Gastroesophageal sphincter (tissue), 4 donors: ENCODE measurements around the gene ATAD3B. TPM values are rescaled to one million over a fixed set of nuclear protein-coding genes. Genes with fewer than 3 reads are reported as not detected.
"Not testable (repeated sequence)": the region's sequence is repeated elsewhere in the genome, so short reads cannot be mapped to it uniquely, and the experiment has no call there.

Source experiments
- ATAC-seq: fragments of 150-250 bp; one replicate; pipeline ENCODE4 v1.9.1; 2016; ENCODE audit warnings: mild to moderate bottlenecking, moderate library complexity
- H3K27ac ChIP-seq, 4 donors: fragments of 200-600 bp; sonication (generic) in 3 of 4; 1 replicate in 3 of 4; 2 replicates in 1 of 4; pipeline ENCODE4 v1.5.1; 2016 to 2019
- H3K27me3 ChIP-seq: fragments of 200-600 bp; sonication (generic); one replicate; pipeline ENCODE4 v1.5.1; 2019
- H3K36me3 ChIP-seq, 2 donors: fragments of 200-600 bp; sonication (generic); one replicate each; pipeline ENCODE4 v1.5.1; 2019; ENCODE audit warnings: control low read depth in 1 of 2
- H3K4me1 ChIP-seq, 3 donors: fragments of 200-600 bp; sonication (generic); 1 replicate in 2 of 3; 2 replicates in 1 of 3; pipeline ENCODE4 v1.5.1; 2016 to 2019; ENCODE audit warnings: control low read depth in 2 of 3
- H3K4me3 ChIP-seq, 2 donors: fragments of 200-600 bp; sonication (generic); one replicate each; pipeline ENCODE4 v1.5.1; 2019; ENCODE audit warnings: mild to moderate bottlenecking in 1 of 2, moderate library complexity in 1 of 2
- H3K9me3 ChIP-seq, 3 donors: fragments of 200-600 bp; sonication (generic); one replicate each; pipeline ENCODE4 v1.5.1; 2017 to 2019; ENCODE audit warnings: control low read depth in 2 of 3
- EP300 ChIP-seq: sonication (generic); formaldehyde crosslinking; IDR thresholded peaks from one replicate; pipeline ENCODE4 v1.6.1; 2017; ENCODE audit warnings: antibody characterized with exemption, mild to moderate bottlenecking
- POLR2A ChIP-seq, 2 donors: fragments of 450-650 bp; IDR thresholded peaks; one replicate each; pipeline ENCODE4 v1.6.1; 2017; ENCODE audit warnings: antibody characterized with exemption in 2 of 2, mild to moderate bottlenecking in 2 of 2, moderate library complexity in 1 of 2
- POLR2AphosphoS5 ChIP-seq: sonication (generic); formaldehyde crosslinking; IDR thresholded peaks from one replicate; pipeline ENCODE4 v1.6.1; 2017; ENCODE audit warnings: antibody characterized with exemption
- WGBS, 2 donors: methylation state at CpG; one replicate each; pipeline ENCODE4 v1.1.5; 2018; ENCODE audit warnings: low coverage in 1 of 2; 5-methylcytosine and 5-hydroxymethylcytosine counted together
- total RNA-seq, 4 donors: library from RNA; depleted of rRNA; stranded (reverse); fragments of >200 nt; gene quantifications; one replicate each; pipeline ENCODE4 v1.1.0, GENCODE V29; 2016
- TF ChIP-seq, protein P1 (sequence below), 4 experiments: fragments of 200-600 bp in 2 of 4; fragments of 450-650 bp in 2 of 4; sonication (generic) in 1 of 4; IDR thresholded peaks; one replicate each; pipeline ENCODE4 v1.5.1; 2017 to 2019; ENCODE audit warnings: antibody characterized with exemption in 4 of 4, mild to moderate bottlenecking in 2 of 4, moderate library complexity in 2 of 4

Gene ATAD3B
- total RNA-seq, 4 donors from 2014 or later = 4.1 to 17.9 (median 12.1) TPM

GRCh38 chr1:1528301-1529267 is 57.0 kb downstream of the ATAD3B start:
- no peaks in the 10 kb centered on the region for H3K27me3 ChIP-seq
- no peak overlapping the region for H3K27ac ChIP-seq
- no peak overlapping the region for H3K4me3 ChIP-seq
- ATAC-seq = no peak
- WGBS, 2 donors = no CpG with 5 or more reads among the region's 37 CpGs
- peaks cover 0 to 10% (median 0%) of the 10 kb centered on the region in 3 donors for H3K9me3 ChIP-seq
- peaks cover 0 to 7% (median 0%) of the 10 kb centered on the region in 3 donors for H3K4me1 ChIP-seq
- H3K36me3 ChIP-seq = peaks cover 0 to 70% of the 10 kb centered on the region in 2 donors
- TF ChIP-seq, protein P1, sequence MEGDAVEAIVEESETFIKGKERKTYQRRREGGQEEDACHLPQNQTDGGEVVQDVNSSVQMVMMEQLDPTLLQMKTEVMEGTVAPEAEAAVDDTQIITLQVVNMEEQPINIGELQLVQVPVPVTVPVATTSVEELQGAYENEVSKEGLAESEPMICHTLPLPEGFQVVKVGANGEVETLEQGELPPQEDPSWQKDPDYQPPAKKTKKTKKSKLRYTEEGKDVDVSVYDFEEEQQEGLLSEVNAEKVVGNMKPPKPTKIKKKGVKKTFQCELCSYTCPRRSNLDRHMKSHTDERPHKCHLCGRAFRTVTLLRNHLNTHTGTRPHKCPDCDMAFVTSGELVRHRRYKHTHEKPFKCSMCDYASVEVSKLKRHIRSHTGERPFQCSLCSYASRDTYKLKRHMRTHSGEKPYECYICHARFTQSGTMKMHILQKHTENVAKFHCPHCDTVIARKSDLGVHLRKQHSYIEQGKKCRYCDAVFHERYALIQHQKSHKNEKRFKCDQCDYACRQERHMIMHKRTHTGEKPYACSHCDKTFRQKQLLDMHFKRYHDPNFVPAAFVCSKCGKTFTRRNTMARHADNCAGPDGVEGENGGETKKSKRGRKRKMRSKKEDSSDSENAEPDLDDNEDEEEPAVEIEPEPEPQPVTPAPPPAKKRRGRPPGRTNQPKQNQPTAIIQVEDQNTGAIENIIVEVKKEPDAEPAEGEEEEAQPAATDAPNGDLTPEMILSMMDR (IDR thresholded peaks at IDR 0.05) = no peak
- TF ChIP-seq EP300 = no peak

- Histone ChIP-seq H3K9me3 (peaks cover 0 to 10% (median 0%) of the 10 kb centered on the region in 3 donors), H3K4me1 (peaks cover 0 to 7% (median 0%) of the 10 kb centered on the region in 3 donors), H3K4me3 (no peak overlapping the region), H3K27ac (no peak overlapping the region), H3K27me3 (no peaks in the 10 kb centered on the region), H3K36me3 (peaks cover 0 to 70% of the 10 kb centered on the region in 2 donors)
- ATAC-seq = no peak
- TF ChIP-seq, protein P1 (IDR thresholded peaks at IDR 0.05) = no peak
- TF ChIP-seq POLR2A (IDR thresholded peaks at IDR 0.05) (no peak), POLR2AphosphoS5 (no peak), EP300 (no peak)
- WGBS, 2 donors = no CpG with 5 or more reads among the region's 18 CpGs
These were observed 57.8 kb downstream of the ATAD3B start for GRCh38 chr1:1529321-1529720.

DNA sequence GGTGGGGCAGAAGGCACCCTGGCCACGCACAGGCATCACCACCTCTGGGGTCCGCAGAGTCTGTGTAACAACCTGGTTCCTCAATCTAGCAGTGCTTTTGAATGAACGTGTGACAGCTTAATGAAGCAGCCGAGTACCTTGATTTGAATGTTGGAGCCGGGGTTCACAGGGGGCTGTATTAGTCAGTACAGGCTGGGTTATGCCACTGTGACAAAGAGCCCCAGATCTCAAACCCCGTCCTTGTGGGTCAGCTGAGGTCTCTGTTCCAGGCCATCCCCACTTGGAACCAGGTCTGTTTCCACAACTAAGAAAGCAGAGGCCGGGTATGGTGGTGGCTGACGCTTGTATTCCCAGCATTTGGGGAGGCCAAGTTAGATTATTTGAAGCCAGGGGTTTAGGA is 58.4 kb downstream of the ATAD3B start:
- H3K4me3 ChIP-seq = no peak overlapping the region
- peaks cover 0 to 72% of the 10 kb centered on the region in 2 donors for H3K36me3 ChIP-seq
- WGBS, 2 donors = 89% methylated on average over 5 of the region's 8 CpGs; no CpG with 5 or more reads in 1 of the 2 donors
- ATAC-seq = no peak
- no peak overlapping the region for H3K27ac ChIP-seq
- H3K27me3 ChIP-seq = no peaks in the 10 kb centered on the region
- no peak for TF ChIP-seq POLR2A (IDR thresholded peaks at IDR 0.05)
- TF ChIP-seq POLR2AphosphoS5 = no peak
- TF ChIP-seq EP300 = no peak
- TF ChIP-seq, protein P1 (IDR thresholded peaks at IDR 0.05) = no peak
- peaks cover 0 to 10% (median 0%) of the 10 kb centered on the region in 3 donors for H3K9me3 ChIP-seq
- H3K4me1 ChIP-seq = peaks cover 0 to 7% (median 0%) of the 10 kb centered on the region in 3 donors

DNA sequence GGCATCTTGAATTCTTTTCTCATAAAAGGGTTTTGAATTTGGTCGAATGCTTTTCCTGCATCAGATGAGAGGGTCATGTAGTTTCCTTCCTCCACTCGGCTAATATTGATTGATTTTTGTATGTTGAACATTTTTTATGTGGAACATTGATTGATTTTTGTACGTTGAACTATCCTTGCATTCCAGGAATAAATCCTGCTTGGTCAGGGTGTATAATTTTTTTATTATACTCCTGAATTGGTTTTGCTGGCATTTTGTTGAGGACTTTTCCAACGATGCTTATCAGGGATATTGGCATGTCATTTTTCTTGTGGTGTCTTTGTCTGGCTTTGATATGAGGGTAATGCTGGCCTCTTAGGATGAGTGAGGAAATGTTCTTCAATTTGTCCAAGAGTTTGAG is 60.4 kb downstream of the ATAD3B start:
- ATAC-seq = no peak
- peaks cover 0 to 62% of the 10 kb centered on the region in 2 donors for H3K36me3 ChIP-seq
- no peaks in the 10 kb centered on the region for H3K27me3 ChIP-seq
- H3K4me1 ChIP-seq = peaks cover 0 to 17% (median 0%) of the 10 kb centered on the region in 3 donors
- TF ChIP-seq POLR2A (IDR thresholded peaks at IDR 0.05) = no peak
- TF ChIP-seq, protein P1 (IDR thresholded peaks at IDR 0.05) = no peak
- no peak for TF ChIP-seq POLR2AphosphoS5
- TF ChIP-seq EP300 = no peak
- no peak overlapping the region for H3K27ac ChIP-seq
- H3K4me3 ChIP-seq = no peak overlapping the region
- H3K9me3 ChIP-seq = peaks cover 0 to 10% (median 0%) of the 10 kb centered on the region in 3 donors
- WGBS, 2 donors = 92 to 94% methylated on average over 4 of the region's 4 CpGs

DNA sequence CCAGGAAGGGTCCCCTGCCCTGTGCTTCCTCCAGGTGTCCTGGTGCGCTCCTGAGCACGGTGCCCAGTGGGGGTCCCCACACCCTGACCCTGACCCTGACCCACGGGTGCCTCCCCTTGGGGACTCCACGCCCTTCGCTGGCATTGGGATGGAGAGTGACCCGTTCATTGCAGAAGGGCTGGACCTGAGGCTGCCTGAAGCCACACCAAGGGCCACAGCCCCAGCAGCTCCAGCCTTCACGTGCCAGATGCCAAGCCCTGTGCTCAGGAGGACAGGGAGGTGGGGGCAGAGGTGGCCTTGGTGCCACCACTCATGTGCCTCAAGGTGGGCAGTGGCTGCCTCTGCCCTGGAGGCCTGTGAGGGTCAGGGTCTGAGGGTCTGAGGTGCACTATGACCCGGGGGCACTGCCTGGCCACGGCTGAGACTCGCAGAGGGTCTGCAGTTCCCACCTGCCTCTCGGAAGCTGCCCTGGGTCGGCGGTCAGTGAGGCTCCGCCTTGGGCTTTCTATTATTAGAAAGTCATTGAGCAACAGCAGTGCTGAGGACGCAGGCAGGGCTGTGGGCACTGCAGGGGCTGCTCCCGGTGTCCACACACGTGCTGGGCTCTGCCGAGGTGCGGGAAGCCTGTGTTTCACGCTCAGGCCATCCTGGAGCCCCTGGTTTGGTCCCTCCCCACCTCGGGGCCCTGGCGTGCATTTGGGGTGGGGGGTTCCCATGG is 61.8 kb downstream of the ATAD3B start:
- no CpG with 5 or more reads among the region's 22 CpGs for WGBS, 2 donors
- H3K27ac ChIP-seq = peak overlapping the region in 2 of 4 donors; percentile 48 to 60
- H3K27me3 ChIP-seq, H3K4me3 ChIP-seq: not testable (repeated sequence)
- peaks cover 0 to 10% (median 0%) of the 10 kb centered on the region in 3 donors for H3K9me3 ChIP-seq
- H3K4me1 ChIP-seq = peaks cover 0 to 31% (median 0%) of the 10 kb centered on the region in 3 donors
- H3K36me3 ChIP-seq = peaks cover 0 to 48% of the 10 kb centered on the region in 2 donors
- peak; percentile 20 for ATAC-seq

DNA sequence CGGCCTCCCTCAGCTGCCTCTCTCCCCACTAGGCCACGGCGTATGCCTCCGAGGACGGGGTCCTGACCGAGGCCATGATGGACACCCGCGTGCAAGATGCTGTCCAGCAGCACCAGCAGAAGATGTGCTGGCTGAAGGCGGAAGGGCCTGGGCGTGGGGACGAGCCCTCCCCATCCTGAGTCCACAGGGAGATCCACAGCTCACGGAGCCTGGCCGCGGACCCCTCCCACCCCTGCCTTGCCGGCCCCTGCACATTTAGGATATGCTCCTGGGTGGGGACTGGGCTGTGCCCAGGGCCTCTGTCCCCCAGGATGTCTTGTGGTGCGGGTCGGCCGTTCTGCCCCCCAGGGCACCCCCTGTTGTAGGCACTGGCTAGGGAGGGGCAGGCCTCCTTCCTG is 62.3 kb downstream of the ATAD3B start:
- no CpG with 5 or more reads among the region's 18 CpGs for WGBS, 2 donors
- Histone ChIP-seq H3K36me3 (peaks cover 0 to 43% of the 10 kb centered on the region in 2 donors), H3K9me3 (peaks cover 0 to 10% (median 0%) of the 10 kb centered on the region in 3 donors), H3K27ac (peak overlapping the region in 2 of 4 donors; percentile 15 to 37), H3K4me1 (peaks cover 0 to 37% (median 3%) of the 10 kb centered on the region in 3 donors)
- not testable (repeated sequence) for H3K4me3 ChIP-seq, ATAC-seq, H3K27me3 ChIP-seq
